Keratinocyte (primary cell): ENCODE data around the gene HCN1. TPM values are rescaled to one million over a fixed set of nuclear protein-coding genes. Genes with fewer than 3 reads are reported as not detected.
"Not testable (repeated sequence)": the region's sequence is repeated elsewhere in the genome, so short reads cannot be mapped to it uniquely, and the experiment has no call there.

ENCODE experiments used
- DNase-seq: peaks from one replicate; pipeline ENCODE4 v3.0.0-alpha.2; 2011; ENCODE audit warnings: low read depth, missing footprints, low spot score
- FAIRE-seq: peaks from 2 replicates; lab custom pipeline; 2011; peaks lifted over from hg19 to GRCh38; lab: Jason Lieb, UNC
- H2AFZ ChIP-seq: 2 replicates; pipeline ENCODE4 v1.6.0; 2012; ENCODE audit warnings: low read length, control low read depth, inconsistent platforms; ENCODE audit not compliant: control insufficient read depth
- H3K27ac ChIP-seq: 2 replicates; pipeline ENCODE4 v1.5.1; 2011; ENCODE audit warnings: low read length; ENCODE audit not compliant: control insufficient read depth, insufficient read depth
- H3K27me3 ChIP-seq: 3 replicates; pipeline ENCODE4 v1.6.0; 2011; ENCODE audit warnings: low read length; ENCODE audit not compliant: control insufficient read depth, insufficient read depth; ENCODE audit errors: extremely low read depth
- H3K36me3 ChIP-seq, 2 experiments: 2 replicates in 1 of 2; 3 replicates in 1 of 2; pipeline ENCODE4 v1.5.1; 2011; ENCODE audit warnings: low read length in 2 of 2, mild to moderate bottlenecking in 1 of 2; ENCODE audit not compliant: control insufficient read depth in 2 of 2, insufficient read depth in 2 of 2; ENCODE audit errors: extremely low read depth in 1 of 2
- H3K4me1 ChIP-seq: 3 replicates; pipeline ENCODE4 v1.5.1; 2011; ENCODE audit warnings: low read length; ENCODE audit not compliant: control insufficient read depth, insufficient read depth; ENCODE audit errors: extremely low read depth
- H3K4me2 ChIP-seq: 3 replicates; pipeline ENCODE4 v1.6.0; 2011; ENCODE audit warnings: low read depth, low read length; ENCODE audit not compliant: control insufficient read depth, insufficient read depth; ENCODE audit errors: extremely low read depth
- H3K4me3 ChIP-seq, 3 experiments: fragments of 200-600 bp in 1 of 3; sonication (generic) in 1 of 3; 2 replicates in 2 of 3; 3 replicates in 1 of 3; pipeline ENCODE4 v1.5.1; 2011 to 2016; ENCODE audit warnings: low read length in 3 of 3, mild to moderate bottlenecking in 3 of 3, control low read depth in 2 of 3, inconsistent platforms in 1 of 3, low read depth in 1 of 3, mixed read lengths in 1 of 3, mixed run types in 1 of 3, moderate library complexity in 1 of 3; ENCODE audit not compliant: control insufficient read depth in 2 of 3, insufficient read depth in 2 of 3; ENCODE audit errors: extremely low read depth in 1 of 3
- H3K79me2 ChIP-seq: 2 replicates; pipeline ENCODE4 v1.6.0; 2012; ENCODE audit warnings: low read length; ENCODE audit not compliant: control insufficient read depth, insufficient read depth
- H3K9ac ChIP-seq: 3 replicates; pipeline ENCODE4 v1.6.0; 2011; ENCODE audit warnings: low read length; ENCODE audit not compliant: control insufficient read depth, insufficient read depth; ENCODE audit errors: extremely low read depth
- H3K9me1 ChIP-seq: 3 replicates; pipeline ENCODE4 v1.6.0; 2011; ENCODE audit warnings: low read length; ENCODE audit not compliant: control insufficient read depth, insufficient read depth; ENCODE audit errors: extremely low read depth
- H3K9me3 ChIP-seq: 2 replicates; pipeline ENCODE4 v1.5.1; 2012; ENCODE audit warnings: low read depth, low read length; ENCODE audit not compliant: control insufficient read depth
- H4K20me1 ChIP-seq: 3 replicates; pipeline ENCODE4 v1.6.0; 2011; ENCODE audit warnings: low read length; ENCODE audit not compliant: control insufficient read depth, insufficient read depth; ENCODE audit errors: extremely low read depth
- EZH2 ChIP-seq: IDR thresholded peaks from one replicate; pipeline ENCODE4 v1.6.1; 2012; ENCODE audit warnings: inconsistent platforms, mild to moderate bottlenecking, low read length, moderate library complexity
- dilution Hi-C: fragments of 300-500 bp; cut with MboI; formaldehyde crosslinking; loops from one replicate; pipeline ENCODE4 v1.7.0; 2020; ENCODE audit warnings: low sequenced_read_pairs; ENCODE audit not compliant: extremely low pct_ligation_motif_present
- polyA plus RNA-seq, 5 experiments: library from polyadenylated mRNA; depleted of rRNA in 3 of 5; stranded (reverse) in 3 of 5; stranded (forward) in 1 of 5; unstranded in 1 of 5; fragments of >200 nt; gene quantifications; 1 replicate in 1 of 5; 2 replicates in 3 of 5; 3 replicates in 1 of 5; pipeline versions ENCODE4 v1.2.1 to v1.2.3, GENCODE V29; 2011 to 2012; ENCODE audit warnings: missing spikeins in 2 of 5, low read depth in 1 of 5, low replicate concordance in 1 of 5
- TF ChIP-seq, protein P1 (sequence below), 3 experiments: IDR thresholded peaks in 1 of 3; conservative IDR thresholded peaks in 1 of 3; optimal IDR thresholded peaks in 1 of 3; 2 replicates in 2 of 3; 3 replicates in 1 of 3; pipeline versions ENCODE3 to v1.5.1; 2011; ENCODE audit warnings: low read length in 3 of 3, mild to moderate bottlenecking in 3 of 3, moderate library complexity in 2 of 3, control low read depth in 1 of 3, inconsistent platforms in 1 of 3; ENCODE audit not compliant: insufficient read depth in 2 of 3; ENCODE audit errors: extremely low read depth in 1 of 3

Gene HCN1
- polyA plus RNA-seq, 1 donor (not counting 4 experiments of a cell fraction or from before 2014, with no cell fraction given), result not detected

DNA sequence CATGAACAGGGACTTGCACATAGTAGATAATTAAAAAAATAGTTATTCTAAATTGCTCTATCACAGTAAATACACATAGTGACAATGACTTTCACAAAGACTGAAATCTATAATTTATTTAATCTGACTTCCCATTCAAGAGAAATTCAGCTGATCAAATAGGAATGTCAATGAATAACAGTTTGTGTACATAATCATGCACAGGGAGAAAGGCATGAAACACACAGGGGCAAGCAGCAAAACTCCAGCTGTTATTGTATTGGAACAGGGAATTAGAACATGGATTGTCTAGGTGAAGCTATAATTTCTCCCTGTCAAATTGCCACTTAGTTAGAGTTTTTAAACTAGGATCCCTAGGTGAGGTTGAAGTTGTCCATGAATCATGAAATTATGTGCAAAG lies 99.9 kb downstream of the HCN1 start:
- dilution Hi-C loops, result no loop called here
- H3K4me1 ChIP-seq, result no peaks in the 10 kb centered on the region
- no peaks in the 10 kb centered on the region for H3K9me3 ChIP-seq
- H3K9me1 ChIP-seq, result no peaks in the 10 kb centered on the region
- no peaks in the 10 kb centered on the region for H3K79me2 ChIP-seq
- DNase-seq, result no peak
- H3K27me3 ChIP-seq, result no peaks in the 10 kb centered on the region
- no peaks in the 10 kb centered on the region for H3K36me3 ChIP-seq
- no peaks in the 10 kb centered on the region for H4K20me1 ChIP-seq
- no peak overlapping the region for H3K27ac ChIP-seq
- H3K4me3 ChIP-seq, result no peak overlapping the region
- H3K4me2 ChIP-seq, result no peak overlapping the region
- no peak for FAIRE-seq
- H2AFZ ChIP-seq, result no peak overlapping the region
- no peak for TF ChIP-seq EZH2
- TF ChIP-seq, protein P1, sequence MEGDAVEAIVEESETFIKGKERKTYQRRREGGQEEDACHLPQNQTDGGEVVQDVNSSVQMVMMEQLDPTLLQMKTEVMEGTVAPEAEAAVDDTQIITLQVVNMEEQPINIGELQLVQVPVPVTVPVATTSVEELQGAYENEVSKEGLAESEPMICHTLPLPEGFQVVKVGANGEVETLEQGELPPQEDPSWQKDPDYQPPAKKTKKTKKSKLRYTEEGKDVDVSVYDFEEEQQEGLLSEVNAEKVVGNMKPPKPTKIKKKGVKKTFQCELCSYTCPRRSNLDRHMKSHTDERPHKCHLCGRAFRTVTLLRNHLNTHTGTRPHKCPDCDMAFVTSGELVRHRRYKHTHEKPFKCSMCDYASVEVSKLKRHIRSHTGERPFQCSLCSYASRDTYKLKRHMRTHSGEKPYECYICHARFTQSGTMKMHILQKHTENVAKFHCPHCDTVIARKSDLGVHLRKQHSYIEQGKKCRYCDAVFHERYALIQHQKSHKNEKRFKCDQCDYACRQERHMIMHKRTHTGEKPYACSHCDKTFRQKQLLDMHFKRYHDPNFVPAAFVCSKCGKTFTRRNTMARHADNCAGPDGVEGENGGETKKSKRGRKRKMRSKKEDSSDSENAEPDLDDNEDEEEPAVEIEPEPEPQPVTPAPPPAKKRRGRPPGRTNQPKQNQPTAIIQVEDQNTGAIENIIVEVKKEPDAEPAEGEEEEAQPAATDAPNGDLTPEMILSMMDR (optimal IDR thresholded peaks at IDR 0.05 in 1 of 3, IDR thresholded peaks at IDR 0.05 in 1 of 3, conservative IDR thresholded peaks at IDR 0.05 in 1 of 3; ENCODE audit: extremely low read depth in 1 of 3, insufficient read depth in 2 of 3, low read length in 3 of 3), result no peak
- H3K9ac ChIP-seq, result no peak overlapping the region

DNA sequence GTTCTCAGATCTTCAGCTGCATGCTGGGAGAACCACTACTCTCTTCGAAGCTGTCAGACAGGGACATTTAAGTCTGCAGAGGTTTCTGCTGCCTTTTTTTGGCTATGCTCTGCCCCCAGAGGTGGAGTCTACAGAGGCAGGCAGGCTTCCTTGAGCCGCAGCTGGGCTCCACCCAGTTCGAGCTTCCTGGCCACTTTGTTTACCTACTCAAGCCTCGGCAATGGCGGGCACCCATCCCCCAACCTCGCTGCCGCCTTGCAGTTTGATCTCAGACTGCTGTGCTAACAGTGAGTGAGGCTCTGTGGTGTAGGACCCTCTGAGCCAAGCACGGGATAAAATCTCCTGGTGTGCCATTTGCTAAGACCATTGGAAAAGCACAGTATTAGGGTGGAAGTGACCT lies 110.2 kb downstream of the HCN1 start:
- H3K9me1 ChIP-seq, H2AFZ ChIP-seq, H3K9ac ChIP-seq, H3K9me3 ChIP-seq, DNase-seq, FAIRE-seq, H3K27me3 ChIP-seq, H3K4me3 ChIP-seq, H4K20me1 ChIP-seq, H3K36me3 ChIP-seq, H3K27ac ChIP-seq, H3K4me1 ChIP-seq, H3K4me2 ChIP-seq, H3K79me2 ChIP-seq, dilution Hi-C loops: not testable (repeated sequence)

DNA sequence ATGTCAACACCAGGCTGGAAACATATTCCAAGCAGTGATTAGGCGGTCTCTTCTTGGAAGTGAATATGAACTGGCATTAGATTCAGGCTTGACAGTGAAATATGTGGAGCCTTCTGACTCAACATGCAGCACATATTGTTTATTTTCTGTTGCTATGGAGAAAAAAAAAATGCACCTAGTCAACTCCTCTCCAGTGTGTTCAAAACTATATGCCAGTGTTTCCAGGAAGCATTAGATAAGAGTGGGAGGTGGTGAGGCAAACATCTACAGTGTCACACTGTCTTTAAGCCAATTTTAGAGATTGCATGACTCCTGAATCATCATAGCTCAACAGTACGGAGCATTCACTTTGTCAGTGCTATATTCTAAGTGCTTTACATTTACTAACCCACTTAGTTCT lies 117.9 kb downstream of the HCN1 start:
- no peak overlapping the region for H3K9ac ChIP-seq
- H3K9me3 ChIP-seq, result no peaks in the 10 kb centered on the region
- TF ChIP-seq, protein P1 (optimal IDR thresholded peaks at IDR 0.05 in 1 of 3, IDR thresholded peaks at IDR 0.05 in 1 of 3, conservative IDR thresholded peaks at IDR 0.05 in 1 of 3; ENCODE audit: extremely low read depth in 1 of 3, insufficient read depth in 2 of 3, low read length in 3 of 3), result no peak
- no peak for TF ChIP-seq EZH2
- H3K4me3 ChIP-seq, result no peak overlapping the region
- H3K9me1 ChIP-seq, result no peaks in the 10 kb centered on the region
- no peaks in the 10 kb centered on the region for H3K4me1 ChIP-seq
- no peak overlapping the region for H2AFZ ChIP-seq
- DNase-seq (no peak), FAIRE-seq (no peak)
- H3K27ac ChIP-seq, result no peak overlapping the region
- no peaks in the 10 kb centered on the region for H4K20me1 ChIP-seq
- H3K27me3 ChIP-seq, result no peaks in the 10 kb centered on the region
- H3K36me3 ChIP-seq, result no peaks in the 10 kb centered on the region
- no peak overlapping the region for H3K4me2 ChIP-seq
- dilution Hi-C loops, result no loop called here
- no peaks in the 10 kb centered on the region for H3K79me2 ChIP-seq
